B cell (primary cell): Measurements from ENCODE around the gene NUAK1. TPM values are rescaled to one million over a fixed set of nuclear protein-coding genes. Genes with fewer than 3 reads are reported as not detected.

Experiments
- ATAC-seq: fragments of 200-7000 bp; cut with Tn5 transposase; one replicate; pipeline ENCODE4 v1.10.0; 2021; ENCODE audit warnings: low read depth, mild to moderate bottlenecking, moderate number of reproducible peaks, moderate library complexity
- CTCF ChIA-PET: fragments of 350-600 bp; sonication (Branson Sonifier 250); formaldehyde crosslinking; loops from one replicate; lab custom pipeline; 2021; ENCODE audit warnings: antibody characterized with exemption, inconsistent platforms; lab: Charles Lee
- POLR2A ChIA-PET: fragments of 350-600 bp; sonication (Branson Sonifier 250); formaldehyde crosslinking; loops from one replicate; lab custom pipeline; 2021; ENCODE audit warnings: antibody characterized with exemption; lab: Charles Lee
- DNase-seq: peaks from one replicate; pipeline ENCODE4 v3.0.0; 2013
- H2AFZ ChIP-seq: 2 replicates; pipeline ENCODE4 v1.6.1; 2012; ENCODE audit warnings: mild to moderate bottlenecking, low read depth, low read length; ENCODE audit not compliant: insufficient read depth, poor library complexity, severe bottlenecking
- H3K27ac ChIP-seq, 2 donors: 1 replicate in 1 of 2; 2 replicates in 1 of 2; pipeline ENCODE4 v1.5.1; 2012 to 2013; ENCODE audit warnings: low read length in 2 of 2, mild to moderate bottlenecking in 2 of 2, moderate library complexity in 1 of 2
- H3K27me3 ChIP-seq, 4 experiments: fragments of 200-600 bp in 1 of 4; sonication (generic) in 1 of 4; replicated peaks in 1 of 4; 1 replicate in 2 of 4; 2 replicates in 2 of 4; pipeline versions ENCODE4 v1.6.1 to v1.7.0; 2013 to 2016; ENCODE audit warnings: low read length in 3 of 4, mild to moderate bottlenecking in 2 of 4, mixed read lengths in 1 of 4, moderate library complexity in 1 of 4; ENCODE audit not compliant: insufficient read depth in 4 of 4, control insufficient read depth in 3 of 4; ENCODE audit errors: control extremely low read depth in 1 of 4
- H3K36me3 ChIP-seq, 2 experiments: replicated peaks in 1 of 2; 1 replicate in 1 of 2; 2 replicates in 1 of 2; pipeline versions ENCODE4 v1.6.1 to v1.7.1; 2013; ENCODE audit warnings: low read length in 1 of 2; ENCODE audit not compliant: insufficient read depth in 2 of 2, control insufficient read depth in 1 of 2; ENCODE audit errors: control extremely low read depth in 1 of 2, extremely low read depth in 1 of 2
- H3K4me1 ChIP-seq, 2 donors: fragments of 200-600 bp in 1 of 2; sonication (generic) in 1 of 2; 1 replicate in 1 of 2; 2 replicates in 1 of 2; pipeline versions ENCODE4 v1.5.1 to v1.6.1; 2013 to 2017; ENCODE audit warnings: low read length in 2 of 2; ENCODE audit not compliant: control insufficient read depth in 2 of 2, insufficient read depth in 2 of 2
- H3K4me2 ChIP-seq: replicated peaks from 2 replicates; pipeline ENCODE3; 2012; ENCODE audit warnings: mild to moderate bottlenecking, low read depth, low read length; ENCODE audit not compliant: poor library complexity, severe bottlenecking
- H3K4me3 ChIP-seq, 5 experiments: fragments of 200-600 bp in 1 of 5; sonication (generic) in 1 of 5; 1 replicate in 3 of 5; 2 replicates in 2 of 5; pipeline versions ENCODE4 v1.5.1 to v1.7.0; 2011 to 2016; ENCODE audit warnings: low read length in 4 of 5, mild to moderate bottlenecking in 4 of 5, low read depth in 2 of 5, control low read depth in 1 of 5, moderate library complexity in 1 of 5; ENCODE audit not compliant: insufficient read depth in 1 of 5; ENCODE audit errors: control extremely low read depth in 1 of 5, extremely low read depth in 1 of 5
- H3K79me2 ChIP-seq: fragments of 200-600 bp; sonication (generic); one replicate; pipeline ENCODE4 v1.6.0; 2016; ENCODE audit warnings: low read length; ENCODE audit not compliant: control insufficient read depth, insufficient read depth
- H3K9ac ChIP-seq: fragments of 200-600 bp; sonication (generic); 2 replicates; pipeline ENCODE4 v1.6.1; 2017; ENCODE audit warnings: mild to moderate bottlenecking, low read length, moderate library complexity
- H3K9me3 ChIP-seq, 3 donors: one replicate each; pipeline versions ENCODE4 v1.6.1 to v1.7.1; 2013; ENCODE audit warnings: low read length in 2 of 3; ENCODE audit not compliant: control insufficient read depth in 2 of 3, insufficient read depth in 1 of 3; ENCODE audit errors: control extremely low read depth in 1 of 3
- H4K20me1 ChIP-seq: 2 replicates; pipeline ENCODE4 v1.6.0; 2012; ENCODE audit warnings: mild to moderate bottlenecking, low read length; ENCODE audit not compliant: insufficient read depth, control insufficient read depth, poor library complexity, severe bottlenecking
- H3K27ac Mint-ChIP-seq: one replicate; pipeline ENCODE4 v1.8.0; 2021; ENCODE audit warnings: mixed read lengths
- H3K27me3 Mint-ChIP-seq: one replicate; pipeline ENCODE4 v1.8.0; 2021; ENCODE audit warnings: mixed read lengths
- H3K4me1 Mint-ChIP-seq: one replicate; pipeline ENCODE4 v1.8.0; 2021; ENCODE audit warnings: mixed read lengths
- H3K4me3 Mint-ChIP-seq: one replicate; pipeline ENCODE4 v1.8.0; 2021; ENCODE audit warnings: mixed read lengths
- H3K9me3 Mint-ChIP-seq: one replicate; pipeline ENCODE4 v1.8.0; 2022; ENCODE audit warnings: mixed read lengths; ENCODE audit not compliant: insufficient read depth
- CTCF ChIP-seq: fragments of 200-600 bp; IDR thresholded peaks from one replicate; pipeline ENCODE4 v1.8.0; 2022; ENCODE audit warnings: antibody characterized with exemption, mild to moderate bottlenecking
- EZH2 ChIP-seq: IDR thresholded peaks from 2 replicates; pipeline ENCODE4 v1.6.1; 2012; ENCODE audit warnings: borderline replicate concordance, low read depth, mild to moderate bottlenecking, moderate library complexity, low read length; ENCODE audit not compliant: insufficient read depth, poor library complexity, severe bottlenecking
- WGBS: methylation state at CpG from one replicate; pipeline ENCODE4 v1.1.5; 2013; ENCODE audit warnings: missing lambda C conversion rate; ENCODE audit not compliant: insufficient coverage; 5-methylcytosine and 5-hydroxymethylcytosine counted together
- intact Hi-C: fragments of 100-400 bp; cut with micrococcal nuclease; formaldehyde crosslinking; loops from one replicate; pipeline ENCODE4 v1.10.0; 2022
- polyA plus RNA-seq: library from polyadenylated mRNA; depleted of rRNA; stranded (reverse); fragments of >200 nt; gene quantifications from 2 replicates; pipeline ENCODE4 v1.2.3, GENCODE V29; 2012
- total RNA-seq, 2 donors: library from RNA; stranded (reverse); fragments of 120-200 nt in 1 of 2; gene quantifications; 1 replicate in 1 of 2; 2 replicates in 1 of 2; pipeline versions ENCODE4 v1.2.3 to v1.2.4, GENCODE V29; 2013 to 2022

The NUAK1 gene
- total and polyA plus RNA-seq, 2 donors (not counting 1 experiment from before 2014, with no cell fraction given): not detected

GRCh38 chr12:106139422-106140171 is 843 bp upstream of the NUAK1 start:
- Mint-ChIP-seq H3K9me3 (no peaks in the 10 kb centered on the region), H3K4me3 (peak overlapping the region; percentile 40), H3K27me3 (peaks cover 73% of the 10 kb centered on the region), H3K4me1 (peaks cover 18% of the 10 kb centered on the region), H3K27ac (no peak overlapping the region)
- peak; percentile 26 for DNase-seq
- Histone ChIP-seq H3K36me3 (no peaks in the 10 kb centered on the region), H3K4me2 (peak overlapping the region; percentile 81), H3K9me3 (peaks cover 0 to 6% (median 0%) of the 10 kb centered on the region in 3 donors), H3K27ac (no peak overlapping the region), H3K4me1 (peaks cover 19 to 31% of the 10 kb centered on the region in 2 donors), H2AFZ (peak overlapping the region; percentile 51), H4K20me1 (no peaks in the 10 kb centered on the region), H3K9ac (peak overlapping the region; percentile 50), H3K79me2 (no peaks in the 10 kb centered on the region), H3K27me3 (peaks cover 0 to 65% (median 52%) of the 10 kb centered on the region in 4 experiments), H3K4me3 (peak overlapping the region in 3 of 5 experiments; percentile 18 to 43 (median 33))
- CTCF ChIA-PET: interaction anchor here (7.1 kb wide), 1 partner anchor 720 kb away, joined by 88 read pairs; no protein-coding TSS in a partner anchor
- POLR2A ChIA-PET: interaction anchor here (0.6 kb wide), 1 partner anchor 1953 kb away, joined by 4 read pairs; no protein-coding TSS in a partner anchor
- intact Hi-C loops: no loop called here
- ATAC-seq: peak; percentile 21
- 9% methylated on average over 66 of the region's 66 CpGs for WGBS
- TF ChIP-seq CTCF (no peak), EZH2 (no peak)

GRCh38 chr12:106138357-106138632 is 459 bp downstream of the NUAK1 start:
- Mint-ChIP-seq H3K27me3 (peaks cover 75% of the 10 kb centered on the region), H3K4me3 (peak overlapping the region; percentile 79), H3K9me3 (no peaks in the 10 kb centered on the region), H3K27ac (no peak overlapping the region), H3K4me1 (peaks cover 18% of the 10 kb centered on the region)
- Histone ChIP-seq H3K4me2 (peak overlapping the region; percentile 81), H3K79me2 (no peaks in the 10 kb centered on the region), H3K4me3 (peak overlapping the region in 3 of 5 experiments; percentile 18 to 43 (median 19)), H2AFZ (peak overlapping the region; percentile 51), H4K20me1 (no peaks in the 10 kb centered on the region), H3K36me3 (no peaks in the 10 kb centered on the region), H3K27me3 (peaks cover 0 to 64% (median 54%) of the 10 kb centered on the region in 4 experiments), H3K4me1 (peaks cover 19 to 31% of the 10 kb centered on the region in 2 donors), H3K27ac (no peak overlapping the region), H3K9me3 (peaks cover 0 to 6% (median 0%) of the 10 kb centered on the region in 3 donors), H3K9ac (peak overlapping the region; percentile 50)
- TF ChIP-seq CTCF: no peak
- no peak for TF ChIP-seq EZH2
- ChIA-PET POLR2A (no interaction called here), CTCF (interaction anchor here (1.0 to 7.1 kb wide), 4 partner anchors 11 to 719 kb away, joined by 3 to 88 read pairs (median 20); no protein-coding TSS in a partner anchor)
- ATAC-seq (no peak), DNase-seq (no peak)
- 3% methylated on average over 23 of the region's 23 CpGs for WGBS
- intact Hi-C loops: no loop called here
